Hematopoietic multipotent progenitor cell treated with erythropoietin and hydrocortisone succinate and interleukin-3 and kit ligand, for 17 days (in vitro differentiated cells): ENCODE data around the gene CHN1.

Experiments
- DNase-seq: peaks from one replicate; pipeline ENCODE4 v3.0.0-alpha.2; 2015; ENCODE audit warnings: low spot score

The CHN1 gene

DNA sequence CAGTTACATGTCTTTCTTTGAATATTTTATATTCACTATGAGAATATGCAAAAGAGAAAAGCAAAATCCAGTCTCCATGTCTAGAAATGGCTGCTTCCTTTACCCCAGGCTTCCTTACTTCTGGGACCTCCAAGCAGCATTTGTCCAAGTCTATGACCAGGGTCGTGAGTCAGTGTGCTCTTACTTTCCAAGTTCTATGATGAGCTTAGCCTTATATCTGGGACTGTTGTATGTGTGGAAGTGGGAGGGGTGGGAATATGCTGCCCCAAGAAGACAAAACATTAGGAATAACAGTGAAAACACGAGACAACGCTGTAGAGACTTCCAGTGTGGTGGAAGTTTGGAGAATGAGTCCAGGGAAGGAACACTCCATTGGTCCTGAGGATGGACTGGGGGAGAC lies 219.7 kb downstream of the CHN1 start:
- DNase-seq = no peak

DNA sequence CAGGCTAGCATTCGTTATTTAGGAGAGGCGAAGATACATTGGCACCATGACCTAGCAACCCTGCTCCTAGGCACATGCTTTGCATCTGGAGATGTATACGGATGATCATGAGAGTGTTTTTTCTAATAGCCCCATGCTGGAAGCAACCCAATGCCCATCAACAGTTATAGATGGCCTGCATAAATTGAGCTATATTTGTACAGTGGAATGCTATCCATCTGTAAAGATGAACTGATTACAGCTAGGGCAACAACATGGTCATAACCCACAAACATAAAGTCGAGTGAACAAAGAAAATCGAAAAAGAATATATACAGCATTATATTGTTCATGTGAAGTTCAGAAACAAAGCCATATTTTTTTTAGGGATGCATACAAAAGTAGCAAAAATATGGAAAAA lies 220.3 kb downstream of the CHN1 start:
- no peak for DNase-seq

DNA sequence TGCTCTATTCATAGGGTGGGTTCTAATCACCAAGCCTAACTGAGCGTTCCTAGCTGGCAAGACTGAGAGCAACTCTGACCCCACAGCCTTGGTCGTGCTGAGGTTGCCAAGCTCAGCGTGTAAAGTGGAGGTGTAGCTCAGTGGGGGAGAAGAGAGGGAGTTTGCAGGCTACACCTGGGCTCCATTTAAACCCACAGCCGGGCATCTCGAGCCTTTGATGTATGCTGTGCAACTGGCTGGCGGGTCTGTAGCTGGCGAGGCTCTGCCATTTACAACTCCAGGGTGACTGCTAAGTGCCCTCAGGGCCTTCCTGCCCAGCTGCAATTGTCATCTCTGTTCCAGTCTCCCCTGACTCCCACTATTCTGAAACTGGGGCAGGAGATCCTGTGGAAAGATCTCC lies 220.9 kb downstream of the CHN1 start:
- no peak for DNase-seq

DNA sequence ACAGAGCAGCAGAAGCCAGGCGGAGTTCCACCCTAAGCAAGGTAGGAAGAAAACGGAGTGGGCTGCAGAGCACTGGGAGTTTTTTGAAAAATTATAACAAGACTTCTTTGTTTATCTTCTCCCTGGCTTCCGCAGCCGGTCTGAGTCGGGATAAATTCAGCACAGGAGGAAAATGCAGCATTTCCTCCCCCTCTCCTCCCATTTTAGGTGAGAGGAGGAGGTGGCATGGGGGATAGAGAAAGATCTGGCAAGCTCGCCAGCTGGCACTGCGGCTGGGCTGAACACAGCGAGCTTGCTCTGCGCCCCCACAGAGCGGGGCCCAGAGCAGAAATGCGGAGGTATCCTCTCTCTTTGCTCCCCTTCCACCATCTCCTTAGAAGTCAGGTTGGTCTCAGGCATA lies 223.2 kb downstream of the CHN1 start:
- no peak for DNase-seq

DNA sequence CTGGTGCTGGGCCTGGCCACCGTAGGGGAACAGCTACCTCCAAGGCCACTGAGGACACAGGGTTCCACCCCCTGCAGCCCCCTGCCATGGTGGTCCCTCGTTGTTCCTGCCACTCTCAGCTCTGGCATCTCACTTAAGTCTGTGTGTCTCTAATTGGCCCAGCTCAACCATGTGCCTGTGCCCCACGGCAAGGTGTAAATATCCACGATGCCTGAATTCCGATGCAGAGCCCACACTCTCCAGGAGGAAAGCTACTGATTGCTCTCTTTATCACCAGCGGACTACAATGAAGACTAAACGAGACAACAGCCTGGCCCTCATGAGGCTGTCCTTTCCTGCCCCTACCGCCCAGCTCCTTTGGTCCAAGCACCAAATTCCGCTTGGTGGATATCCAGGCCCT lies 223.9 kb downstream of the CHN1 start:
- DNase-seq = no peak

DNA sequence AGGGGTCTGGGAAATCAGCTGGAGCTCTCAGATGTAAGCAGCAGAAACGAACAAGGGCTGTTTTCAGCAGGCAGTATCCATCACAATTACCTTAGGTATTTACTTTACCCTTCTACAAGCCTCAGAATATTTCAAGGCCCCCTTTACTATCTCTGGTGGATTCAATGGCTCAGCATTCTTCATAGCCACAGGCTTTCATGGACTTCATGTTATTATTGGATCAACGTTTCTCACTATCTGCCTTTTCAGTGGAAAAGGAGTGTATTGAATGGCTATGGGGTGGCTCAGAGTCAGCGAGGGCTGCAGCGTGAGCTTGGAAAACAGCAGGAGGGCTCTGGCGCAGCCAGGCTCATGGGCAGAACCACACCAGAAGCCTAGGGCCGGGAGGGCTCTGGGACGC lies 224.3 kb downstream of the CHN1 start:
- no peak for DNase-seq

DNA sequence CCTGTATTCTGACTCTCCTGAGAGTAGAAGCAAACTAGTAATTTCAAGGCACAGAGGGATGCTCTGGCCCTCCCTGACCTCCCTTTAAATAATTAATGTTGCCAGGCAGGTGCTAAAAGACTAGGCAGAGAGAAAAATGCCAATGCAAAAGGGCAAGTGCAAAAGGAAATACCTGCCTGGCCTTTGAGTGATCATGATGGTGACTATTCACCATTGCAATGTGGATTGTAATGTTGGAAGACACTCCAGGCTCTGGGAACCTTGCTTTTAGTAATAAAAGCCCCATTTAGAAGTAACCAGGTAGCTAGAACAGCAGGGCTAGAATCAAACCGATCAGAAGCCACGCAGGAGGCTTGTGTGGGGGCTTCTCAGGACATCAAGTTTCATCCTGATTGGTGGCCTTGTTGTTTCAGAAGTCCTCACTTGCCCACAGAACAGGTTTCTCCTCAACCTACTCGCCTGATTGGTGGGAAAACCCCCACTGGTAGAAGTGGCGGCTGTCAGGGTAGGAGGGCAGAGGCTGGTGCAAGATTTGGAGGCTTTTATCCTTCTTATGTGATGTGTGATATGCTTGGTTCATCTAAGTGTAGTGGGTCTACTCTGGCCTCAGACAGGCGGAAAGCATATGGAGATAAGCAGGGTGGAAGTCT lies 224.9 kb downstream of the CHN1 start:
- no peak for DNase-seq

DNA sequence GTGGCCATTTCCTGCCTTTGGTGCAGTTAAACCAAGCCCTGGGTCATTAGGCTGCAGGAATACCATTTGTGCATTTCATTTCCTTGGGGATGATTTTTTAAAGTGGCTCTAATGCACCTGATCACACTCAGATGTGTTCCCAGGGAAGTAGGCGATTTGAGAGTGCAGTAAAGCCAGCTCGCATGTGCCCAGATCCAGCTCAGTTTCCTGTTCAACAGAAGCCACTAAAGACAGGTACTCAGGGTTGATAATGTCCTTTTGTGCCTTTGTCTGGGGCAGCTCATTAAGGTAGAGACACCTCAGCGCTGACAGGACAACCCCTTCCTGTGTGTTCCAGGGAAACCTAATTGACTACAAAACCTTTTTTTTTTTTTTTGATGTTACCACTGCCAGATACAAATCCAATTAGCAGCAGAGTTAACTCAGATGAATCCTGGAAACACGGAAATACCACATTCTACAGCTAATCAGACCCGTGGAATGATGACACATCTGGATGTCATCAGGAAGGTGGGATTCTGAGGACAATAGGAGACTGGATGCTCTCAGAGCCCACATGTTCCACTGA lies 225.7 kb downstream of the CHN1 start:
- DNase-seq = no peak

DNA sequence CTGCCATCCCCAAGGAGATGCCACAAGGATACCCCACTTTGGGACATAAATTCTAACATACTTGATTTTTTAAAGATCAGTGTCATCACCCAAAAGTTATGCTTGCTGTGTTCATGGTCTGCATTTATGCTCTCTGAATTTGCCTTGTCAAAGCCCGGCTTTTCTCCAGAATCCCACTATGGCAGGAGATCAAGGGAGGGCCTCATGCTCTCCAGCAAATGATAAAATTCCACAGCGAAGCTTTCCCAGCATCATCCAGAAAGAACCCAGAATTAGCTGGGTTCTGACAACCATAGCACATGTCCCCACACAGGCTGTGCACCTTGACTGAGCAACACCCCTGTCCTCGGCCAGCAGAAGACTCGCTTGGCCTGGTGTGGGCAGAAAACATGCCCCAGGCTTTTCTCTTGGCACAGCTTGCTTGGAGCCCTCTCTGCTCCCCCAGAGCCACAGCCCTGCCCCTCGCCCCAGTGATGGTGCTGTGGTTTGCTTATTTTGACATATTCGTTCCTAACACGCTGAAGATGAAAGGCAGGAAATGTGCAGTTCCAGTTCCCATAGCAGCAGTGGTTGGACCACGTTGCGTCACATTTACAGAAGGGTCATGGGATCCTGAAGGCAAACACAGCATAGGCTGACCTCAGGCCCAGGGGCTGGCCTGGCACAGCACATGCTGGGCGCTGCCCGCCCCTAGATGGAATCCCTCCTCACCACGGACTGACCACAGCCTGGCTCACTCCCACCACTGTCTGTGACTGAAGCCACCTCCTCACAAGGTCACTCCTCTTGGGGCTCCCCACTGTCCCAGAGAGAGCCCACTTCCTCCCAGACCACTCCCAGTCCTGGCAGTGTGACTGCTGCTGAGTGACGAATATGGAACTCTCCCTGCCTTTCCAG lies 226.8 kb downstream of the CHN1 start:
- no peak for DNase-seq

DNA sequence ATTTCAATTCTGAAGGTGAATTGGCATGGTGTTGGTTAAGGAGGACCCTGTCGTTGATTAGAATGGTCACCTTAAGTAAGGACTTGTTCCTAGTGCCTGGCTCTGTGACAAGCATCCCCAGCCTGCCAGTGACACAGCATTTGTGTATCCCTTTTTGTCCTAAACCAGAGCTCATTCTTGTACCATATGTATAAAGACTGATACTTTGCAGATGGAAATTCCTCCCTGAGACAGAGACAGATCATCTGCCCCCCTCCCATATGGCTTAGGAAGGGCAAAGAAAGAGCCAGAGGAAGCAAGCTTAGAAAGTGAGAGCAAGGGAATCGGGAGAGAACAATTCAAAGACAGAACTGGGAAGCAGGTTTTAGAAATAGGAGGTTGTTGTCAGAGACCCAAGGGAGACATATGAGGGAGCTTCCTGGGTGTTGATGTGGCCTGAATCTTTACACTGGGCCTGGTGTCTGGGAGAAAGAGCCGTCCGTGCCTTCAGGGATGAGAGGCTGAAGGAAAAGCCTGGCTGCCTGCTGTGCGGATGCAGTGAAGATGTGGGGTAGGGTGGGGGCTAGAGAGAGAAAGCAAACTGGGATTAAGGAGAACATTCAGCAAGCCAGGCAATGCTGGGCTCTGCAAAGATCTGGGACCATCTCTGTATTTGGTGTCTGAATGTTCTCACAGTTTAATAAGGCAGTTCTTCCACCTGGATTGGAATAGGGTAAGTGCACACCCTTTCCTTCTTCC lies 227.7 kb downstream of the CHN1 start:
- no peak for DNase-seq

DNA sequence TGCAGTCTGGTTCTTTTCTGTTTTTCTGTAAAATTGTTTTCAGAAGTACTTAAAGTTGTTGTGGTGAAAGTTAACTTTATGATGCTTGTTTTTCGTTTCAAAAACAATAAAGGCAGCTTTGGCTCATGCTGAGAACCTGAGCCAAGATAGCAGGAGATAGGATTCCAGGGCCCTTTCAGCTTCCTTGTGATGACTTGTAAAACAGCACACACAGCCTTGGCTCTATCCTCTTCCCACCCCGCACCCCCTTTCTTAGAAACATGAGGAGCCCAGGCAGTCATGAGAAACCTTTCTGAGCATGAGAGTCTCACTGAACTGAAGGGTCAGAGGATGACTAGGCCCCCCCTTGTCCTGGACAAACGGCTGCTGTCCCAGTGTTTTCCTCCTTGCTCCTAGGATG lies 228.5 kb downstream of the CHN1 start:
- DNase-seq = no peak

DNA sequence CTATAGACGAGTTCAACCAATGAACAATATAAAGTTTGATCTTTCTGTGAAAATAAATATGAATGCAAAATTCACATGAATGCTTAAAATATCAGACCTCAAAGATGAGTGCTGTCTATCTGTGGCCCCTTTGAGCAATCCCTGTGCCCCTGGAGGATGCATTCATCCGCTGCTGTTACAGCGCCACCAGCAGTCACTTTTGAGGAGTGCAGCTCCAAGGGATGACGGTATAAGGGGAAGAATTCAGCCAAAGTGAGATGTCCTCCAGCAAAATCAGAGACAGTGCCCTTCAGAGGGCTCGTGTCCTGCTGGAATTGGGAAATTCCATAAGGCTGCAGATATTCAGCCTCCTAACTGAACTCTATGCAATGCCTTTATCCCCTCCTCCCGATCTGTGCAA lies 229.0 kb downstream of the CHN1 start:
- DNase-seq = no peak

DNA sequence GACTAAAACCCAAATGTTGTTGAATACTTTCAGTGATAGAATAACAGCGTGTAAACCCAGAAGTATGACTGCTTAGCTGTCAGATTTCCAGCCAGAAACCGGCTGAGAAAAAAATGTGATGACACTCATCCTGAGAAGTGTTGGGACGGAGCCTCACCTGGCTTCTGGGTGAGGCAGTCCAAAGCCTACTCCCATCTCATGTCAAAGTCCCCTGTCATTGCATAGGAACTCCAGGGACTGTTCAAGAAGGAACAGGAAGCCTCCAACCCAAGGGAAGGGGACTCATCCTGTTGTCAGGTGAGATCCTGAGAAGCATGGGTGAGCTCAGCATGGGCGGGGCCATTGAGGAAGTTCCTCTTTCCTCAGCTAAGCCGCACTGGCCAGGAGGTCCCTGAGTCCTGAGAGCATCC lies 229.6 kb downstream of the CHN1 start:
- DNase-seq = no peak

DNA sequence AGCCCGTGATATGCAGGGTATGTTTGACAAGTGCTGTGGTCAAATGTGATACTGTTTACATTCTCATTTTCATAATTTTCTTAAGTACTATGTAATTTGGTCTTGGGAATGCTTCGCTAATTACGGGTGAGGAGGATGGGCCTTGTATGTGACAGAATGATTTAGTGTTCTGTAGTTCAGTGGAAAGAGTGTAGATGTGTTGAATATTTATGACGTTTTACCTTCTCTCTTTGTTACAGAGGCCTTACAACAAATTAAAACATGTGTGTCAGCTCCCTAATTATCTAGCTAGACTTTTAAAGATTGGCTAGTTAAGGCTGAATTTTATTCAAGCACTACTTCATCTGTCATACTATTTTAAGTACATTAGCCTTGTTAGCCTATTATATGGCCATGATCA lies 230.3 kb downstream of the CHN1 start:
- no peak for DNase-seq

DNA sequence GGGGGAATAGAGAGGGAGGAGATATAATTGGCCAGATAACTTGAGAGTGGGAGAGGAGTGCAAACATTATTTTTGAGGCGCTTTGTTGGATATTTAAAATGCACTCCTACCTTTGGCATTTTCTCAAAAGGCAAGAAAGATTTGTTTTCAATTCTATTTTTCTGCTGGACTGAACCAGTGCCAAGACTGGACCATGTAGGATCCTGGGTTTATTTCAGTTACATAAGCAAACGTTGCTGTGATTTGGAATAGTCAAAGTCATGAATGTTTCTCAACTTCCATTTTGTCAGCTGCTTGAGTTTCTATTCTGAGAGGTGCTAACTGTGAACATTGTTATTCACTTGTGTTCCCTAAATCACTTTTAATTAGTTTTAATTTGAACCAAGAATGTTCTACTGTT lies 232.0 kb downstream of the CHN1 start:
- DNase-seq = no peak

DNA sequence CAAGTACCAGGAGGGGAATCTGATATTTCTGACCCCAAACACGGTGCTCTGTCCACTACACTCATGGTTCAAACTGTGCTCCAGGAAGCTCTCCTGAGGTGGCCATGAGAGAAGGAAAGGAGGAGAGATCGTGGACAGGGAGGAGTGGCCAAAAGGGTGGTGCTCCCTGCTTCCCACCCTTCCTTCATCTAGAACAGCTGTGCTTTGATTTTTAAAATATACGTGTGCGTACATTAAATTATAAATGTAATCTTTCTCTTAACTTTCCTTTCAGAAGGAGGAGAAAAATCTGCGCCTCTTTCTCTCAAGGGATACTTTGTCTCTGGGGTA lies 232.7 kb downstream of the CHN1 start:
- DNase-seq = no peak

DNA sequence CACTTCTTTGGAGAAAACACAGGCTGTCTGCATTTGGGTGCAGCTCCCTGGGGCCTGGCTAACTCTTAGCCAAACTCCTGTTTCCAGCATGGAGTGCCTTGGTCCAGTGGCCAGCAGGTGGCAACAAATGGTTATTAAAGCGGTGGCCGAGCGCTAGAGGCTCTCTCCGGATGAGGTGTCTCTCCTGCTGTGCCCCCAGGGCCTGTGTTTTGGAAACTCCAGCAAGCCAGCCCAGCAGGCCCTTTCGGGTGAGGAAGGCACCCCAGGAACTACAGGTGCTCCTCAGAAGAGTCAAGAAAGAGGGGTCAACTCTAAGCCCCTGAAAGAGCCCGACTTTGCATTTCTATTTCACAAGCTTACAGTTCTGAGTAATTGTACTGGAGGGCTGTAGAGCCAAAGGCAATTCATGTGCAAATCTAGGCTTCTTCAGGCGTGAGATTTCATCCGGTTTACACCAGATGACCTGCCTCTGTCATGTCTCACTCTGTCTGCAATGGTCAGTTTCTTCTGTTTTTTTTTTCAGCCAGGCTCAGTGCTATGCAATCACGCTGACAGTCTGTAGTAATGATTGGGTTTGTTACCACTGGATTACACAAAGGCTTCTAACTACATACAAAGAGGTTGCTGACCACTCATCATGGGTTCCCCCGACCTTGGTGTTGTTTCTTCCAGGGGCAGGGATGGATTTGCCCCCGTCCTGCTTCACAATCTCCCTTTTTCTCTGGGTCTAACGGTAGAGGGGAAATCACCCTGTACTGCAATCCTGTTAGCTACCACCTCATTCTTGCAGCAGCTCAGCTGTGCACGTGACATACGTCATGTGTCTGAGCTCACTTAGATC lies 233.3 kb downstream of the CHN1 start:
- no peak for DNase-seq

DNA sequence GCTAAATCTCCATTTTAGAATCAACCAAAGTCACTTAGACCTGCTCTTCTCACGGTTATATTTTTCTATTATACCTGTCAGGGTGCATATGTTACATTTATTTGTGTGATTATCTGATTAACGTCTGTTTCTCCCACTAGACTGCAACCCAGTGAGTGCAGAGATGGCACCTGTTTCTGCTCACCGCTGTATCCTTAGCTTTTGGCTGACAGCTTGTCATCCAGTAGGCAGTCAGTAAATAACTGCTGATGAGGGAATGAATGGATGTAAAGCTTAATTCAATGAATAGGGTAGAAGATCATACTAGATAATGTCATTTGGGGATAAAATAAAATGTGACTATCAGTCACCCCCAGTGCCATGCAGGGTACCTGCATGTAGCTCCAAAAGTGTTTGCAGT lies 234.0 kb downstream of the CHN1 start:
- DNase-seq = no peak

DNA sequence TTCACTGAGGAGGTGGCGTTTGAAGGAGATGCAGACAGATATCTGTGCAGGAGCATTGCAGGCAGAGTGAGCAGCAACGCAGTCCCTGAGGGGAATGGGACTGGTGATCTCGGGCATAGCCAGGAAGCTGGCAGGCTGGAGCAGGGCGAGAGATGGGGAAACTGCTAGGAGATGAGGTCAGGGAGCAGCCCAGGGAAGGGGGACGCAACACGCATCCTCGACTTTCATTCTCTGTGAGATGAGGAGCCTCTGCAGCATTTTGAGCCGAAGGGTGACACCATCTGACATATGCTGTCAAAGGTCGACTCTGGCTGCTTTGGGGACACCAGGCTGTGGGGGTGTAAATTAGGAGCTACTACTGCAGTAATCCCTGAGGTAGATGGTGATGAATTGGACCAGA lies 236.6 kb downstream of the CHN1 start:
- DNase-seq = no peak

DNA sequence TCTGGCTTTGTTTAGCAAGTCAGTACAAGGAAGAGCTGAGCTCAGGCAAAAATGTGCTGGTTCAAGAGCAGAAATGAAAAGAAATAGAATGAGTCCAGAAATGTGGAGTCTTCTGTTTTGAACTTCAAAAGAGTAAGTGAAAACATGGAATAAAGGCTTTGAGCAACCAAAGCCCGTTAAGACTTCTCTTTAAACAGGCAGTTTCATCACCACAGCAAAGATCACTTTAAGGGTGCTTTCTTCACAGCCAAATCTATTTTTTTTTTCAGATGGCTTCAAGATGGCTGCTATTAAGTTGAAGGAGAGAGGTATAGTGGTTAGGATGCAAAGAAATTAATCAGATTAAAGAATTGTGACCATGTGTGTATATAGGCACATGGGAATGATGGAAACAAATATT lies 238.9 kb downstream of the CHN1 start:
- DNase-seq = no peak

DNA sequence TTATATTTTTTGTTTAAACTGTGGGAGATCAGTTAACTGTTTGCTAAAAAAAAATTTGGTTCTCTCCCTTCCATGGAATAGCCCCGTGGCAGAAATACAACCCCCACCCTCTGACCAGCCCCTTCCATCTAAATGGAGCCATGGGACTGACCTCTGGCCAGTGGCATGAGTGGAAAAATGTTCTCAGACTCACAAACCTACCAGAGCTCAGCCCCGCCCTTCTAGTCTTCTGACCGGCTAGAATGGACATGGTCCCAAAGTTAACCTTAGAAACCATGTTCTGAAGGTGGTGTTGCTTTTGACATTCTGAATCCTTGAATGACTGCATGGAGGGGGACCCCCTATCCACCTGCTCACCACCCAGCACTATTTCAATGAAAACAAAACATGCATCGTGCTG lies 239.6 kb downstream of the CHN1 start:
- DNase-seq = no peak
